Mucosa of rectum (tissue), 2 donors: ENCODE measurements around the gene ANAPC5.
"Not testable (repeated sequence)": the region's sequence is repeated elsewhere in the genome, so short reads cannot be mapped to it uniquely, and the experiment has no call there.

Source experiments
- H3K27ac ChIP-seq, 2 donors: one replicate each; pipeline ENCODE4 v1.7.0; 2013; ENCODE audit warnings: inconsistent platforms in 2 of 2, low read depth in 2 of 2, low read length in 2 of 2
- H3K27me3 ChIP-seq, 2 donors: one replicate each; pipeline ENCODE4 v1.7.0; 2013; ENCODE audit warnings: low read length in 2 of 2; ENCODE audit not compliant: control insufficient read depth in 2 of 2, insufficient read depth in 2 of 2
- H3K36me3 ChIP-seq, 2 donors: one replicate each; pipeline ENCODE4 v1.7.0; 2013; ENCODE audit warnings: low read length in 2 of 2; ENCODE audit not compliant: control insufficient read depth in 2 of 2, insufficient read depth in 2 of 2
- H3K4me1 ChIP-seq, 2 donors: one replicate each; pipeline ENCODE4 v1.7.0; 2013; ENCODE audit warnings: low read length in 2 of 2, mild to moderate bottlenecking in 1 of 2; ENCODE audit not compliant: control insufficient read depth in 2 of 2, insufficient read depth in 2 of 2
- H3K4me3 ChIP-seq, 2 donors: one replicate each; pipeline ENCODE4 v1.7.0; 2013; ENCODE audit warnings: low read length in 2 of 2
- H3K9ac ChIP-seq, 2 donors: one replicate each; pipeline ENCODE4 v1.7.0; 2013; ENCODE audit warnings: low read length in 2 of 2, low read depth in 1 of 2, mild to moderate bottlenecking in 1 of 2
- H3K9me3 ChIP-seq, 2 donors: one replicate each; pipeline ENCODE4 v1.7.0; 2013; ENCODE audit warnings: low read length in 2 of 2; ENCODE audit not compliant: control insufficient read depth in 2 of 2
- donor health status: healthy.
- donor health status: Normal muscosa, but diverticular disease.

ANAPC5 gene

GRCh38 chr12:121384891-121385290 is 32.7 kb upstream of the ANAPC5 start:
- H3K4me3 ChIP-seq, H3K36me3 ChIP-seq, H3K27ac ChIP-seq, H3K9me3 ChIP-seq, H3K4me1 ChIP-seq, H3K27me3 ChIP-seq, H3K9ac ChIP-seq: not testable (repeated sequence)

GRCh38 chr12:121383601-121384021 is 31.4 kb upstream of the ANAPC5 start:
- Histone ChIP-seq H3K36me3 (no peaks in the 10 kb centered on the region), H3K27ac (no peak overlapping the region), H3K27me3 (no peaks in the 10 kb centered on the region), H3K4me3 (no peak overlapping the region), H3K9ac (no peak overlapping the region), H3K4me1 (peaks cover 0 to 1% of the 10 kb centered on the region in 2 donors), H3K9me3 (no peaks in the 10 kb centered on the region)

GRCh38 chr12:121379945-121380344 is 27.7 kb upstream of the ANAPC5 start:
- Histone ChIP-seq H3K4me3 (no peak overlapping the region), H3K9ac (no peak overlapping the region), H3K9me3 (no peaks in the 10 kb centered on the region), H3K36me3 (no peaks in the 10 kb centered on the region), H3K4me1 (peaks cover 0 to 4% of the 10 kb centered on the region in 2 donors), H3K27ac (no peak overlapping the region), H3K27me3 (no peaks in the 10 kb centered on the region)

- Histone ChIP-seq H3K27me3 (no peaks in the 10 kb centered on the region), H3K4me3 (no peak overlapping the region), H3K36me3 (no peaks in the 10 kb centered on the region), H3K27ac (no peak overlapping the region), H3K9me3 (no peaks in the 10 kb centered on the region), H3K4me1 (peaks cover 0 to 4% of the 10 kb centered on the region in 2 donors), H3K9ac (no peak overlapping the region)
Measured at GRCh38 chr12:121378736-121379135, 26.5 kb upstream of the ANAPC5 start.

GRCh38 chr12:121376754-121377697 is 24.8 kb upstream of the ANAPC5 start:
- Histone ChIP-seq H3K9me3 (no peaks in the 10 kb centered on the region), H3K9ac (no peak overlapping the region), H3K4me3 (no peak overlapping the region), H3K27me3 (no peaks in the 10 kb centered on the region), H3K36me3 (no peaks in the 10 kb centered on the region), H3K4me1 (peaks cover 0 to 4% of the 10 kb centered on the region in 2 donors), H3K27ac (no peak overlapping the region)

GRCh38 chr12:121374945-121375584 is 22.9 kb upstream of the ANAPC5 start:
- not testable (repeated sequence) for H3K36me3 ChIP-seq, H3K4me1 ChIP-seq, H3K9me3 ChIP-seq, H3K27ac ChIP-seq, H3K9ac ChIP-seq, H3K4me3 ChIP-seq, H3K27me3 ChIP-seq

- not testable (repeated sequence) for H3K36me3 ChIP-seq, H3K9ac ChIP-seq, H3K4me3 ChIP-seq, H3K9me3 ChIP-seq, H3K27me3 ChIP-seq, H3K27ac ChIP-seq, H3K4me1 ChIP-seq
Measured at GRCh38 chr12:121374336-121374735, 22.1 kb upstream of the ANAPC5 start.

GRCh38 chr12:121373755-121374154 is 21.5 kb upstream of the ANAPC5 start:
- Histone ChIP-seq H3K9me3 (no peaks in the 10 kb centered on the region), H3K27me3 (no peaks in the 10 kb centered on the region), H3K27ac (no peak overlapping the region), H3K9ac (no peak overlapping the region), H3K4me3 (no peak overlapping the region), H3K4me1 (peaks cover 0 to 4% of the 10 kb centered on the region in 2 donors), H3K36me3 (no peaks in the 10 kb centered on the region)

GRCh38 chr12:121371404-121371803 is 19.2 kb upstream of the ANAPC5 start:
- Histone ChIP-seq H3K27ac (no peak overlapping the region), H3K36me3 (no peaks in the 10 kb centered on the region), H3K4me1 (no peaks in the 10 kb centered on the region), H3K9me3 (no peaks in the 10 kb centered on the region), H3K27me3 (no peaks in the 10 kb centered on the region), H3K4me3 (no peak overlapping the region), H3K9ac (no peak overlapping the region)

- no peak overlapping the region for H3K4me3 ChIP-seq
- H3K27ac ChIP-seq = no peak overlapping the region
- H3K9me3 ChIP-seq = no peaks in the 10 kb centered on the region
- no peaks in the 10 kb centered on the region for H3K36me3 ChIP-seq
- no peak overlapping the region for H3K9ac ChIP-seq
- H3K27me3 ChIP-seq = no peaks in the 10 kb centered on the region
- H3K4me1 ChIP-seq = no peaks in the 10 kb centered on the region
Measured at GRCh38 chr12:121366063-121366459, 13.8 kb upstream of the ANAPC5 start.
